CD14-positive monocyte (primary cell): ENCODE data around the gene ABTB2. TPM values are rescaled to one million over a fixed set of nuclear protein-coding genes. Genes with fewer than 3 reads are reported as not detected.

ENCODE experiments used
- DNase-seq, 3 donors: peaks; one replicate each; pipeline ENCODE4 v3.0.0-alpha.2; 2011 to 2022
- H2AFZ ChIP-seq: 2 replicates; pipeline ENCODE4 v1.6.0; 2012; ENCODE audit warnings: mild to moderate bottlenecking, low read depth, low read length, inconsistent platforms; ENCODE audit not compliant: insufficient read depth, poor library complexity, severe bottlenecking
- H3K27ac ChIP-seq, 2 donors: 1 replicate in 1 of 2; 2 replicates in 1 of 2; pipeline ENCODE4 v1.5.1; 2012 to 2013; ENCODE audit warnings: low read length in 2 of 2, control low read depth in 1 of 2, inconsistent platforms in 1 of 2, low read depth in 1 of 2, mild to moderate bottlenecking in 1 of 2
- H3K27me3 ChIP-seq, 2 donors: one replicate each; pipeline versions ENCODE4 v1.6.0 to v1.6.1; 2011 to 2013; ENCODE audit warnings: low read length in 2 of 2; ENCODE audit not compliant: control insufficient read depth in 2 of 2, insufficient read depth in 2 of 2
- H3K36me3 ChIP-seq, 2 donors: replicated peaks in 1 of 2; 1 replicate in 1 of 2; 2 replicates in 1 of 2; pipeline versions ENCODE4 v1.5.1 to v1.6.1; 2012 to 2013; ENCODE audit warnings: low read length in 2 of 2, control low read depth in 1 of 2, inconsistent platforms in 1 of 2, mild to moderate bottlenecking in 1 of 2; ENCODE audit not compliant: insufficient read depth in 2 of 2, control insufficient read depth in 1 of 2
- H3K4me1 ChIP-seq, 2 donors: 1 replicate in 1 of 2; 2 replicates in 1 of 2; pipeline versions ENCODE4 v1.5.1 to v1.6.1; 2012 to 2013; ENCODE audit warnings: low read length in 2 of 2, control low read depth in 1 of 2, inconsistent platforms in 1 of 2, mild to moderate bottlenecking in 1 of 2, moderate library complexity in 1 of 2; ENCODE audit not compliant: insufficient read depth in 2 of 2, control insufficient read depth in 1 of 2
- H3K4me2 ChIP-seq: replicated peaks from 2 replicates; pipeline ENCODE3; 2012; ENCODE audit warnings: low read length, moderate library complexity, mild to moderate bottlenecking; ENCODE audit not compliant: poor library complexity, severe bottlenecking; ENCODE audit errors: extremely low read depth
- H3K4me3 ChIP-seq, 3 experiments: fragments of 200-600 bp in 1 of 3; sonication (generic) in 1 of 3; replicated peaks in 1 of 3; 1 replicate in 2 of 3; 2 replicates in 1 of 3; pipeline ENCODE4 v1.5.1; 2011 to 2013; ENCODE audit warnings: low read length in 3 of 3, mild to moderate bottlenecking in 3 of 3, control low read depth in 2 of 3, low read depth in 2 of 3, inconsistent platforms in 1 of 3, moderate library complexity in 1 of 3
- H3K79me2 ChIP-seq: 2 replicates; pipeline ENCODE4 v1.6.0; 2012; ENCODE audit warnings: mild to moderate bottlenecking, control low read depth, inconsistent platforms, low read length, moderate library complexity; ENCODE audit not compliant: insufficient read depth
- H3K9ac ChIP-seq: 2 replicates; pipeline ENCODE4 v1.6.0; 2017; ENCODE audit warnings: low read length, mild to moderate bottlenecking; ENCODE audit not compliant: insufficient read depth, poor library complexity, severe bottlenecking
- H3K9me3 ChIP-seq, 2 donors: replicated peaks in 1 of 2; 1 replicate in 1 of 2; 2 replicates in 1 of 2; pipeline versions ENCODE4 v1.5.1 to v1.6.1; 2012 to 2013; ENCODE audit warnings: low read length in 2 of 2, control low read depth in 1 of 2; ENCODE audit not compliant: control insufficient read depth in 1 of 2, insufficient read depth in 1 of 2
- H4K20me1 ChIP-seq: 2 replicates; pipeline ENCODE4 v1.6.0; 2012; ENCODE audit warnings: mild to moderate bottlenecking, low read length, control low read depth, moderate library complexity; ENCODE audit not compliant: insufficient read depth
- H3K27ac Mint-ChIP-seq, 7 donors: one replicate each; pipeline ENCODE4 v1.8.0; 2020; ENCODE audit warnings: mild to moderate bottlenecking in 7 of 7, mixed read lengths in 7 of 7, moderate library complexity in 6 of 7, inconsistent platforms in 2 of 7
- H3K27me3 Mint-ChIP-seq, 3 donors: one replicate each; pipeline ENCODE4 v1.8.0; 2021 to 2022; ENCODE audit warnings: low read depth in 3 of 3, mild to moderate bottlenecking in 3 of 3, mixed read lengths in 3 of 3, moderate library complexity in 3 of 3, inconsistent platforms in 1 of 3
- H3K36me3 Mint-ChIP-seq, 2 donors: one replicate each; pipeline ENCODE4 v1.8.0; 2020; ENCODE audit warnings: mixed read lengths in 2 of 2, inconsistent platforms in 1 of 2, mild to moderate bottlenecking in 1 of 2
- H3K4me1 Mint-ChIP-seq: one replicate; pipeline ENCODE4 v1.8.0; 2020; ENCODE audit warnings: mild to moderate bottlenecking, mixed read lengths
- H3K4me3 Mint-ChIP-seq, 2 donors: one replicate each; pipeline ENCODE4 v1.8.0; 2020; ENCODE audit warnings: mild to moderate bottlenecking in 2 of 2, mixed read lengths in 2 of 2, moderate library complexity in 1 of 2
- H3K9me3 Mint-ChIP-seq, 7 donors: one replicate each; pipeline ENCODE4 v1.8.0; 2020 to 2022; ENCODE audit warnings: mixed read lengths in 7 of 7, mild to moderate bottlenecking in 6 of 7, moderate library complexity in 6 of 7, inconsistent platforms in 2 of 7
- WGBS: methylation state at CpG from one replicate; pipeline ENCODE4 v1.1.5; 2013; ENCODE audit warnings: missing lambda C conversion rate; ENCODE audit not compliant: insufficient coverage; 5-methylcytosine and 5-hydroxymethylcytosine counted together
- intact Hi-C, 2 donors: fragments of 100-400 bp; cut with micrococcal nuclease; formaldehyde crosslinking; loops; one replicate each; pipeline versions ENCODE4 v1.15.0 to v1.15.1; 2023
- polyA plus RNA-seq, 3 donors: library from polyadenylated mRNA; depleted of rRNA in 1 of 3; unstranded in 2 of 3; stranded (reverse) in 1 of 3; fragments of 300-500 nt in 2 of 3; fragments of >200 nt in 1 of 3; fragmentation: Illumina TruSeq in 2 of 3; gene quantifications; 1 replicate in 2 of 3; 2 replicates in 1 of 3; pipeline ENCODE4 v1.2.3, GENCODE V29; 2012 to 2021
- TF ChIP-seq, protein P1 (sequence below): fragments of 200-600 bp; IDR thresholded peaks from one replicate; pipeline ENCODE4 v1.8.0; 2022; ENCODE audit warnings: antibody characterized with exemption, mild to moderate bottlenecking

The ABTB2 gene
- polyA plus RNA-seq, 3 donors, result 0.25 to 1.7 (median 0.26) TPM

DNA sequence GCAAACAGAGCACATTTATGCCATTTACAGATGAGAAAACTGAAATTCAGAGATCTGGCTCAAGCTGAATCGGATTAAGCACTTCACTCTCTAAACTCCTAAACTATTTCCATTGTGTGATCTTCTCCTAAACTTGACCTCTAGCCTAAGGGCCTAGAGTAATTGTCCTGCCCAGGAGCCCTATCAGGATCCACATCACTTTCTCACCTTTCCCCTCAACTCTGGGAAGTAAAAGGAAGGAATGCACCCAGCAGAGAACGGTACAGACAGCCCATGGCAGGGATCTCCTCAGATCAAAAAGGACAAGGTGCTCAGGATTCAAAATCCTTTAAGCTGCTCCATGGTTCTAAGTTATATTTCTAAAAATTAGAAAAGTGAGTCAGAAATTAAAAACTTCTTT lies 102.7 kb downstream of the ABTB2 start:
- no peak overlapping the region for H3K27ac ChIP-seq
- intact Hi-C loops, result loop anchor here (10.0 kb wide), 2 partner anchors 50 to 100 kb away; partner anchors contain the start of gene ABTB2 (in 1 of the 2)
- H3K4me3 ChIP-seq, result no peak overlapping the region
- no peaks in the 10 kb centered on the region for H4K20me1 ChIP-seq
- no peaks in the 10 kb centered on the region for H3K36me3 ChIP-seq
- peaks cover 0 to 5% (median 2%) of the 10 kb centered on the region in 3 donors for H3K27me3 Mint-ChIP-seq
- 100% methylated on average over 1 of the region's 2 CpGs for WGBS
- H3K9me3 Mint-ChIP-seq, result no peaks in the 10 kb centered on the region
- no peak overlapping the region for H3K9ac ChIP-seq
- no peak overlapping the region for H3K4me3 Mint-ChIP-seq
- H3K4me1 Mint-ChIP-seq, result peaks cover 29% of the 10 kb centered on the region
- peaks cover 19 to 28% of the 10 kb centered on the region in 2 donors for H3K4me1 ChIP-seq
- no peaks in the 10 kb centered on the region for H3K9me3 ChIP-seq
- no peak overlapping the region for H3K27ac Mint-ChIP-seq
- no peak overlapping the region for H2AFZ ChIP-seq
- H3K4me2 ChIP-seq, result no peak overlapping the region
- no peaks in the 10 kb centered on the region for H3K79me2 ChIP-seq
- no peak for DNase-seq
- TF ChIP-seq, protein P1, sequence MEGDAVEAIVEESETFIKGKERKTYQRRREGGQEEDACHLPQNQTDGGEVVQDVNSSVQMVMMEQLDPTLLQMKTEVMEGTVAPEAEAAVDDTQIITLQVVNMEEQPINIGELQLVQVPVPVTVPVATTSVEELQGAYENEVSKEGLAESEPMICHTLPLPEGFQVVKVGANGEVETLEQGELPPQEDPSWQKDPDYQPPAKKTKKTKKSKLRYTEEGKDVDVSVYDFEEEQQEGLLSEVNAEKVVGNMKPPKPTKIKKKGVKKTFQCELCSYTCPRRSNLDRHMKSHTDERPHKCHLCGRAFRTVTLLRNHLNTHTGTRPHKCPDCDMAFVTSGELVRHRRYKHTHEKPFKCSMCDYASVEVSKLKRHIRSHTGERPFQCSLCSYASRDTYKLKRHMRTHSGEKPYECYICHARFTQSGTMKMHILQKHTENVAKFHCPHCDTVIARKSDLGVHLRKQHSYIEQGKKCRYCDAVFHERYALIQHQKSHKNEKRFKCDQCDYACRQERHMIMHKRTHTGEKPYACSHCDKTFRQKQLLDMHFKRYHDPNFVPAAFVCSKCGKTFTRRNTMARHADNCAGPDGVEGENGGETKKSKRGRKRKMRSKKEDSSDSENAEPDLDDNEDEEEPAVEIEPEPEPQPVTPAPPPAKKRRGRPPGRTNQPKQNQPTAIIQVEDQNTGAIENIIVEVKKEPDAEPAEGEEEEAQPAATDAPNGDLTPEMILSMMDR, result no peak
- no peaks in the 10 kb centered on the region for H3K36me3 Mint-ChIP-seq
- no peaks in the 10 kb centered on the region for H3K27me3 ChIP-seq

DNA sequence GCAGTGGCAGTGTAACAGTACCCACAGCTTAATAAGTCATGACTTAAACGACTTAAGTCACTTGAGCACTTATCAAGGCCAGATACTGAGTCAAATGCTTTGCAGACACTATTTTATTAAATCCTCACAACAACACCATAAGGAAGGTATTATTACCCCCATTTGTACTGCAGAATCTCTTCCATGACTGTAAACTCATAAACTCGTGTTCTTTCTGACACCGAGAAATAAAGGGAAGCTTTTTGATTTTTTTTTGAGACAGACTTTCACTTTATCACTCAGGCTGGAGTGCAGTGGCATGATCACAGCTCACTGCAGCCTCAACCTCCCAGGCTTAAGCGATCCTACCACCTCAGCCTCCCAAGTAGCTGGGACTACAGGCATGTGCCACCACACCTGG lies 103.8 kb downstream of the ABTB2 start:
- H3K27ac Mint-ChIP-seq, result peak overlapping the region in 4 of 7 donors; percentile 3 to 81 (median 67)
- no peaks in the 10 kb centered on the region for H3K79me2 ChIP-seq

More for the DNA sequence above, 103.8 kb downstream of the ABTB2 start:
- peaks cover 33% of the 10 kb centered on the region for H3K4me1 Mint-ChIP-seq
- Histone ChIP-seq H3K4me2 (no peak overlapping the region), H3K27me3 (no peaks in the 10 kb centered on the region), H3K9me3 (no peaks in the 10 kb centered on the region), H3K4me3 (no peak overlapping the region), H3K27ac (no peak overlapping the region), H3K36me3 (no peaks in the 10 kb centered on the region), H4K20me1 (no peaks in the 10 kb centered on the region), H3K9ac (peak overlapping the region; percentile 17), H2AFZ (peak overlapping the region; percentile 53), H3K4me1 (peaks cover 23 to 32% of the 10 kb centered on the region in 2 donors)
- peak in 2 of 3 donors; percentile 5 to 17 for DNase-seq
- H3K4me3 Mint-ChIP-seq, result peak overlapping the region in 1 of 2 donors; percentile 55
- intact Hi-C loops, result loop anchor here (5.0 to 10.0 kb wide), 3 partner anchors 51 to 103 kb away; partner anchors contain the start of gene ABTB2 (in 2 of the 2)
- TF ChIP-seq, protein P1, result no peak
- H3K9me3 Mint-ChIP-seq, result no peaks in the 10 kb centered on the region
- H3K27me3 Mint-ChIP-seq, result peaks cover 0 to 5% (median 2%) of the 10 kb centered on the region in 3 donors
- no peaks in the 10 kb centered on the region for H3K36me3 Mint-ChIP-seq
- 20% methylated on average over 1 of the region's 4 CpGs for WGBS
